CD4-positive, alpha-beta T cell (primary cell): Measurements from ENCODE around the gene TTLL11. TPM values are rescaled to one million over a fixed set of nuclear protein-coding genes. Genes with fewer than 3 reads are reported as not detected.

ENCODE experiments used
- ATAC-seq: fragments of 200-7000 bp; cut with Tn5 transposase; one replicate; pipeline ENCODE4 v1.10.0; 2022; ENCODE audit warnings: mild to moderate bottlenecking; ENCODE audit not compliant: poor library complexity
- CTCF ChIA-PET: fragments of 350-600 bp; sonication (Branson Sonifier 250); formaldehyde crosslinking; loops from one replicate; lab custom pipeline; 2021; ENCODE audit warnings: antibody characterized with exemption, inconsistent platforms; lab: Charles Lee
- POLR2A ChIA-PET: fragments of 350-600 bp; sonication (Branson Sonifier 250); formaldehyde crosslinking; loops from one replicate; lab custom pipeline; 2021; ENCODE audit warnings: antibody characterized with exemption, inconsistent platforms; lab: Charles Lee
- DNase-seq, 14 experiments: peaks; one replicate each; pipeline ENCODE4 v3.0.0-alpha.2; 2013 to 2020; ENCODE audit warnings: mixed read lengths in 2 of 14
- H3K27ac ChIP-seq, 2 donors: one replicate each; pipeline versions ENCODE4 v1.5.1 to v1.7.0; 2013; ENCODE audit warnings: low read length in 2 of 2, low read depth in 1 of 2, mild to moderate bottlenecking in 1 of 2
- H3K27me3 ChIP-seq, 2 experiments: 1 replicate in 1 of 2; 2 replicates in 1 of 2; pipeline versions ENCODE4 v1.6.1 to v1.7.0; 2013; ENCODE audit warnings: low read length in 2 of 2, control low read depth in 1 of 2, mild to moderate bottlenecking in 1 of 2, moderate library complexity in 1 of 2; ENCODE audit not compliant: insufficient read depth in 2 of 2, control insufficient read depth in 1 of 2
- H3K36me3 ChIP-seq: one replicate; pipeline ENCODE4 v1.6.1; 2013; ENCODE audit warnings: low read length, control low read depth; ENCODE audit not compliant: insufficient read depth
- H3K4me1 ChIP-seq: one replicate; pipeline ENCODE4 v1.6.1; 2013; ENCODE audit warnings: low read length, control low read depth; ENCODE audit not compliant: insufficient read depth
- H3K4me3 ChIP-seq: one replicate; pipeline ENCODE4 v1.5.1; 2013; ENCODE audit warnings: mild to moderate bottlenecking, low read length, moderate library complexity
- H3K9me3 ChIP-seq, 2 experiments: 1 replicate in 1 of 2; 2 replicates in 1 of 2; pipeline versions ENCODE4 v1.6.1 to v1.7.0; 2013; ENCODE audit warnings: low read length in 2 of 2, mild to moderate bottlenecking in 2 of 2, control low read depth in 1 of 2, moderate library complexity in 1 of 2; ENCODE audit not compliant: control insufficient read depth in 1 of 2, insufficient read depth in 1 of 2
- H3K27ac Mint-ChIP-seq: one replicate; pipeline ENCODE4 v1.8.0; 2020; ENCODE audit warnings: mixed read lengths
- H3K27me3 Mint-ChIP-seq: one replicate; pipeline ENCODE4 v1.8.0; 2021; ENCODE audit warnings: mixed read lengths
- H3K36me3 Mint-ChIP-seq: one replicate; pipeline ENCODE4 v1.8.0; 2021; ENCODE audit warnings: low read depth, mixed read lengths
- H3K4me1 Mint-ChIP-seq: one replicate; pipeline ENCODE4 v1.8.0; 2021; ENCODE audit warnings: low read depth, mixed read lengths
- H3K4me3 Mint-ChIP-seq: one replicate; pipeline ENCODE4 v1.8.0; 2020; ENCODE audit warnings: mild to moderate bottlenecking, mixed read lengths
- H3K9me3 Mint-ChIP-seq: one replicate; pipeline ENCODE4 v1.8.0; 2020; ENCODE audit warnings: mixed read lengths
- CTCF ChIP-seq: fragments of 200-600 bp; IDR thresholded peaks from one replicate; pipeline ENCODE4 v1.8.0; 2022; ENCODE audit warnings: antibody characterized with exemption, mild to moderate bottlenecking
- intact Hi-C, 2 experiments: fragments of 100-400 bp; cut with DNase I in 1 of 2; cut with micrococcal nuclease in 1 of 2; formaldehyde crosslinking; loops; one replicate each; pipeline versions ENCODE4 v1.15.1 to v1.9.0; 2023 to 2025; cut with DNase I, micrococcal nuclease
- total RNA-seq, 174 experiments: library from RNA in 2 of 174; stranded (reverse) in 2 of 174; gene quantifications; one replicate each; pipeline ENCODE4 v1.2.3 and lab custom pipeline; 2021 to 2026

The TTLL11 gene
- total RNA-seq, 2 experiments from 2014 or later = 1.6 to 2.3 TPM

GRCh38 chr9:121956808-121957207, 136.3 kb downstream of the TTLL11 start:
- H3K27ac Mint-ChIP-seq = no peak overlapping the region
- no peaks in the 10 kb centered on the region for H3K36me3 ChIP-seq
- no peaks in the 10 kb centered on the region for H3K27me3 ChIP-seq
- ATAC-seq = no peak
- no peak for TF ChIP-seq CTCF
- no peak overlapping the region for H3K4me3 ChIP-seq
- H3K4me1 Mint-ChIP-seq = no peaks in the 10 kb centered on the region
- H3K27ac ChIP-seq = no peak overlapping the region
- POLR2A ChIA-PET = no interaction called here
- CTCF ChIA-PET = no interaction called here
- no peaks in the 10 kb centered on the region for H3K36me3 Mint-ChIP-seq
- H3K4me3 Mint-ChIP-seq = no peak overlapping the region
- no peaks in the 10 kb centered on the region for H3K27me3 Mint-ChIP-seq
- H3K9me3 ChIP-seq = no peaks in the 10 kb centered on the region
- H3K9me3 Mint-ChIP-seq = no peaks in the 10 kb centered on the region
- DNase-seq = no peak
- intact Hi-C loops = no loop called here
- H3K4me1 ChIP-seq = no peaks in the 10 kb centered on the region

GRCh38 chr9:121955649-121956048, 137.5 kb downstream of the TTLL11 start:
- intact Hi-C loops = no loop called here

GRCh38 chr9:121954477-121955140, 138.5 kb downstream of the TTLL11 start:
- Histone ChIP-seq H3K4me1 (no peaks in the 10 kb centered on the region), H3K27ac (no peak overlapping the region), H3K27me3 (no peaks in the 10 kb centered on the region), H3K36me3 (no peaks in the 10 kb centered on the region), H3K4me3 (no peak overlapping the region), H3K9me3 (no peaks in the 10 kb centered on the region)
- intact Hi-C loops = no loop called here
- DNase-seq (no peak), ATAC-seq (no peak)
- Mint-ChIP-seq H3K27ac (no peak overlapping the region), H3K9me3 (no peaks in the 10 kb centered on the region), H3K4me1 (no peaks in the 10 kb centered on the region), H3K36me3 (no peaks in the 10 kb centered on the region), H3K4me3 (no peak overlapping the region), H3K27me3 (no peaks in the 10 kb centered on the region)
- POLR2A ChIA-PET = no interaction called here
- TF ChIP-seq CTCF = no peak
- CTCF ChIA-PET = no interaction called here

More at GRCh38 chr9:121955649-121956048, 137.5 kb downstream of the TTLL11 start:
- Histone ChIP-seq H3K9me3 (no peaks in the 10 kb centered on the region), H3K36me3 (no peaks in the 10 kb centered on the region), H3K27ac (no peak overlapping the region), H3K4me3 (no peak overlapping the region), H3K27me3 (no peaks in the 10 kb centered on the region), H3K4me1 (no peaks in the 10 kb centered on the region)
- Mint-ChIP-seq H3K27ac (no peak overlapping the region), H3K36me3 (no peaks in the 10 kb centered on the region), H3K9me3 (no peaks in the 10 kb centered on the region), H3K4me1 (no peaks in the 10 kb centered on the region), H3K4me3 (no peak overlapping the region), H3K27me3 (no peaks in the 10 kb centered on the region)
- ChIA-PET CTCF (no interaction called here), POLR2A (no interaction called here)
- ATAC-seq (no peak), DNase-seq (no peak)
- TF ChIP-seq CTCF = no peak
